ENCODE measurements around the gene MYRIP. TPM values are rescaled to one million over a fixed set of nuclear protein-coding genes. Genes with fewer than 3 reads are reported as not detected.

Gene MYRIP
- total and polyA plus RNA-seq, 12 donors: 0.24 to 4.8 (median 1.4) TPM

- no peak overlapping the region for H3K27ac ChIP-seq
- intact Hi-C loops (cut with DNase I): no loop called here
- H3K4me1 ChIP-seq (replicated peaks in 1 of 2): no peaks in the 10 kb centered on the region
- H3K9me3 ChIP-seq (replicated peaks in 1 of 3): no peaks in the 10 kb centered on the region
- no peak for TF ChIP-seq POLR2A (IDR thresholded peaks at IDR 0.05)
- TF ChIP-seq, protein P1, sequence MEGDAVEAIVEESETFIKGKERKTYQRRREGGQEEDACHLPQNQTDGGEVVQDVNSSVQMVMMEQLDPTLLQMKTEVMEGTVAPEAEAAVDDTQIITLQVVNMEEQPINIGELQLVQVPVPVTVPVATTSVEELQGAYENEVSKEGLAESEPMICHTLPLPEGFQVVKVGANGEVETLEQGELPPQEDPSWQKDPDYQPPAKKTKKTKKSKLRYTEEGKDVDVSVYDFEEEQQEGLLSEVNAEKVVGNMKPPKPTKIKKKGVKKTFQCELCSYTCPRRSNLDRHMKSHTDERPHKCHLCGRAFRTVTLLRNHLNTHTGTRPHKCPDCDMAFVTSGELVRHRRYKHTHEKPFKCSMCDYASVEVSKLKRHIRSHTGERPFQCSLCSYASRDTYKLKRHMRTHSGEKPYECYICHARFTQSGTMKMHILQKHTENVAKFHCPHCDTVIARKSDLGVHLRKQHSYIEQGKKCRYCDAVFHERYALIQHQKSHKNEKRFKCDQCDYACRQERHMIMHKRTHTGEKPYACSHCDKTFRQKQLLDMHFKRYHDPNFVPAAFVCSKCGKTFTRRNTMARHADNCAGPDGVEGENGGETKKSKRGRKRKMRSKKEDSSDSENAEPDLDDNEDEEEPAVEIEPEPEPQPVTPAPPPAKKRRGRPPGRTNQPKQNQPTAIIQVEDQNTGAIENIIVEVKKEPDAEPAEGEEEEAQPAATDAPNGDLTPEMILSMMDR (IDR thresholded peaks at IDR 0.05): no peak
- no peak overlapping the region for H3K4me3 ChIP-seq
- WGBS, 4 donors: 59 to 74% (median 70%) methylated on average over 6 of the region's 6 CpGs
- H3K27me3 ChIP-seq: no peaks in the 10 kb centered on the region
- no peak for DNase-seq
- no peaks in the 10 kb centered on the region for H3K36me3 ChIP-seq (replicated peaks in 1 of 2)
These were observed 391.4 kb downstream of the MYRIP start for GRCh38 chr3:40200692-40201316.

DNA sequence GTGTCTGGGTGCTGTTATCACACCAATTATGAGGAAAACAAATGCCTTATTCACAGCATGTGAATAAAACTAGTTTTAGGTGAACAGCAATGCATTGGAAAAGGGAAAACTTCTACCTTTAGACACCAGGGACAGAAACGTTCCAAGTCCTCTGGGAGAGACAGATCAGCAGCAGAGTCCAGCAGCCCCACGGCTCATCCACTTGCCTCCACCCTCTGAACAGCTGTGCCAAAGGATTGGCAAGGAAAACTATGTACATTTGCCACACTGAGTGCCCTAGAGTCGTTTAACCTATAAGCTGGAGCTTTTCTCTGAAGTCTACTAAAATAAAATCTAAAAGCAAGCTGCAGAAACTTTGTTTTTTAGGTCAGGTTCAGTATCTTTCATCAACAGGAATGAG is 392.4 kb downstream of the MYRIP start:
- no peak for DNase-seq
- Histone ChIP-seq H3K27me3 (no peaks in the 10 kb centered on the region), H3K27ac (no peak overlapping the region), H3K36me3 (replicated peaks in 1 of 2) (no peaks in the 10 kb centered on the region), H3K4me1 (replicated peaks in 1 of 2) (no peaks in the 10 kb centered on the region), H3K4me3 (no peak overlapping the region), H3K9me3 (replicated peaks in 1 of 3) (no peaks in the 10 kb centered on the region)
- WGBS, 4 donors: 53 to 66% (median 60%) methylated on average over 3 of the region's 3 CpGs
- intact Hi-C loops (cut with DNase I): no loop called here
- TF ChIP-seq, protein P1 (IDR thresholded peaks at IDR 0.05): no peak
- no peak for TF ChIP-seq POLR2A (IDR thresholded peaks at IDR 0.05)

- WGBS, 4 donors: 79 to 93% (median 88%) methylated on average over 2 of the region's 2 CpGs
- Histone ChIP-seq H3K9me3 (replicated peaks in 1 of 3) (no peaks in the 10 kb centered on the region), H3K4me3 (no peak overlapping the region), H3K27me3 (no peaks in the 10 kb centered on the region), H3K36me3 (replicated peaks in 1 of 2) (no peaks in the 10 kb centered on the region), H3K4me1 (replicated peaks in 1 of 2) (peaks cover 7 to 8% of the 10 kb centered on the region in 2 donors), H3K27ac (no peak overlapping the region)
- TF ChIP-seq, protein P1 (IDR thresholded peaks at IDR 0.05): no peak
- no peak for TF ChIP-seq POLR2A (IDR thresholded peaks at IDR 0.05)
- DNase-seq: no peak
- intact Hi-C loops (cut with DNase I): no loop called here
These were observed 397.1 kb downstream of the MYRIP start for GRCh38 chr3:40206522-40206921.

- Histone ChIP-seq H3K4me3 (no peak overlapping the region), H3K27me3 (no peaks in the 10 kb centered on the region), H3K36me3 (replicated peaks in 1 of 2) (no peaks in the 10 kb centered on the region), H3K9me3 (replicated peaks in 1 of 3) (no peaks in the 10 kb centered on the region), H3K4me1 (replicated peaks in 1 of 2) (peaks cover 7 to 8% of the 10 kb centered on the region in 2 donors), H3K27ac (peak overlapping the region in 1 of 5 donors; percentile 48)
- no peak for DNase-seq
- intact Hi-C loops (cut with DNase I): no loop called here
- TF ChIP-seq POLR2A (IDR thresholded peaks at IDR 0.05): no peak
- TF ChIP-seq, protein P1 (IDR thresholded peaks at IDR 0.05): no peak
These were observed 398.4 kb downstream of the MYRIP start for GRCh38 chr3:40207796-40208195.

Data from adrenal gland (tissue), 12 donors.